Heart left ventricle (tissue), 16 donors: ENCODE measurements around the gene MREG. TPM values are rescaled to one million over a fixed set of nuclear protein-coding genes. Genes with fewer than 3 reads are reported as not detected.
A peak's percentile ranks its signal among the peaks of the same experiment; 100 is the strongest.

ENCODE experiments used
- ATAC-seq, 4 donors: fragments of 200-7000 bp; cut with Tn5 transposase; one replicate each; pipeline ENCODE4 v1.9.1; 2020 to 2022; ENCODE audit warnings: moderate library complexity in 4 of 4, mild to moderate bottlenecking in 3 of 4, moderate number of reproducible peaks in 1 of 4
- DNase-seq, 5 donors: peaks; one replicate each; pipeline ENCODE4 v3.0.0-alpha.2; 2020
- H3K27ac ChIP-seq, 12 donors: fragments of 200-600 bp; sonication (generic) in 4 of 12; one replicate each; pipeline versions ENCODE4 v1.5.0 to v1.8.0; 2016 to 2022; ENCODE audit warnings: mild to moderate bottlenecking in 2 of 12
- H3K27me3 ChIP-seq, 9 donors: fragments of 200-600 bp; sonication (generic) in 2 of 9; one replicate each; pipeline versions ENCODE4 v1.5.1 to v1.8.0; 2016 to 2022; ENCODE audit warnings: mild to moderate bottlenecking in 3 of 9
- H3K36me3 ChIP-seq, 9 donors: fragments of 200-600 bp; sonication (generic) in 2 of 9; one replicate each; pipeline versions ENCODE4 v1.5.0 to v1.8.0; 2018 to 2022; ENCODE audit warnings: mild to moderate bottlenecking in 2 of 9
- H3K4me1 ChIP-seq, 12 donors: fragments of 200-600 bp; sonication (generic) in 4 of 12; one replicate each; pipeline versions ENCODE4 v1.5.0 to v1.8.0; 2016 to 2022; ENCODE audit warnings: mild to moderate bottlenecking in 3 of 12
- H3K4me3 ChIP-seq, 12 donors: fragments of 200-600 bp; sonication (generic) in 4 of 12; one replicate each; pipeline versions ENCODE4 v1.5.0 to v1.8.0; 2017 to 2022; ENCODE audit warnings: mild to moderate bottlenecking in 9 of 12, moderate library complexity in 4 of 12
- H3K9me3 ChIP-seq, 12 donors: fragments of 200-600 bp; sonication (generic) in 4 of 12; one replicate each; pipeline versions ENCODE4 v1.5.0 to v1.8.0; 2016 to 2022; ENCODE audit warnings: mild to moderate bottlenecking in 1 of 12
- POLR2A ChIP-seq, 2 donors: fragments of 450-650 bp; IDR thresholded peaks; one replicate each; pipeline ENCODE4 v1.6.1; 2017; ENCODE audit warnings: antibody characterized with exemption in 2 of 2, mild to moderate bottlenecking in 2 of 2, moderate library complexity in 2 of 2
- WGBS, 4 donors: extraction: QIAGEN DNeasy Blood & Tissue Kit in 2 of 4; methylation state at CpG; one replicate each; pipeline versions ENCODE4 v1.1.5 to v1.1.7; 2013 to 2018; 5-methylcytosine and 5-hydroxymethylcytosine counted together
- intact Hi-C, 10 donors: fragments of 100-400 bp; cut with DNase I; formaldehyde crosslinking; loops; one replicate each; pipeline versions ENCODE4 v1.11.1 to v1.14.2; 2022
- long read RNA-seq, 3 donors: library from polyadenylated mRNA; unstranded; transcript quantifications; one replicate each; pipeline ENCODE4 v2.0.0, GENCODE V29; 2020 to 2021
- polyA plus RNA-seq, 2 donors: library from polyadenylated mRNA; stranded (reverse); fragments of 200-250 nt; gene quantifications; one replicate each; pipeline ENCODE4 v1.2.3, GENCODE V29; 2013
- total RNA-seq, 9 donors: library from RNA; depleted of rRNA in 2 of 9; stranded (reverse); fragments of >200 nt in 2 of 9; fragmentation: NEBNext Ultra II Directional in 3 of 9; extraction: Animal tissue kit (Norgen Biotek cat#: 25700) in 3 of 9; gene quantifications; one replicate each; pipeline versions ENCODE4 v1.1.0 to v1.2.4, GENCODE V29; 2016 to 2023
- TF ChIP-seq, protein P1 (sequence below), 12 donors: fragments of 200-600 bp; sonication (generic) in 4 of 12; IDR thresholded peaks; one replicate each; pipeline versions ENCODE4 v1.5.0 to v1.8.0; 2018 to 2022; ENCODE audit warnings: antibody characterized with exemption in 12 of 12, mild to moderate bottlenecking in 5 of 12
- donor health status: ischemic (EF 13 %, LVEDD 7.1; RV severe dilation, severe dysfunction).
- donor health status: healthy with polysubstance abuse.
- donor health status: DM: no; HTN: yes; CAD: no.
- donor health status: DM: no; HTN: no; CAD: no.
- donor health status: ischemic (EF 25% LVEDD 6.9; RV normal size, moderate dysfunction).
- donor health status: ischemic (EF 25% LVEDD 5.7; RV mildly dilated, moderate dysfunction).
- donor health status: healthy.
- donor health status: DM: yes; HTN: yes; CAD: no.
- donor health status: ischemic (EF 35%, LVEDD 5.7; RV mildly dilated, moderate dysfunction).
- donor health status: nonischemic (EF 11% LVEDD 7.7; RV severe dilation, severe dysfunction).
- donor health status: DM: yes; HTN: yes; CAD: no.
- donor health status: PGD.
- donor health status: ischemic (EF 29% LVEDD 5.4; RV normal size, mild dysfunction).
- donor health status: nonischemic (EF 23%, LVEDD 6.1; RV moderate dilation, normal function).

Gene MREG, protein sequence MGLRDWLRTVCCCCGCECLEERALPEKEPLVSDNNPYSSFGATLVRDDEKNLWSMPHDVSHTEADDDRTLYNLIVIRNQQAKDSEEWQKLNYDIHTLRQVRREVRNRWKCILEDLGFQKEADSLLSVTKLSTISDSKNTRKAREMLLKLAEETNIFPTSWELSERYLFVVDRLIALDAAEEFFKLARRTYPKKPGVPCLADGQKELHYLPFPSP
- total RNA-seq (1 to 10 TPM in 1 of 9 donors, under 1 TPM in 7, not detected in 1; 0.16 to 2.4 (median 0.40) TPM), polyA plus RNA-seq (under 1 TPM; 0.14 to 0.23 TPM)
- long read RNA-seq, donor 1, partial matches to known transcripts = 0 of 2 reads
- long read RNA-seq, donor 1, other reads (novel, unspliced or antisense) = 2 of 2 reads
- long read RNA-seq, donor 2 = 0 reads
- long read RNA-seq, donor 3 = 0 reads

DNA sequence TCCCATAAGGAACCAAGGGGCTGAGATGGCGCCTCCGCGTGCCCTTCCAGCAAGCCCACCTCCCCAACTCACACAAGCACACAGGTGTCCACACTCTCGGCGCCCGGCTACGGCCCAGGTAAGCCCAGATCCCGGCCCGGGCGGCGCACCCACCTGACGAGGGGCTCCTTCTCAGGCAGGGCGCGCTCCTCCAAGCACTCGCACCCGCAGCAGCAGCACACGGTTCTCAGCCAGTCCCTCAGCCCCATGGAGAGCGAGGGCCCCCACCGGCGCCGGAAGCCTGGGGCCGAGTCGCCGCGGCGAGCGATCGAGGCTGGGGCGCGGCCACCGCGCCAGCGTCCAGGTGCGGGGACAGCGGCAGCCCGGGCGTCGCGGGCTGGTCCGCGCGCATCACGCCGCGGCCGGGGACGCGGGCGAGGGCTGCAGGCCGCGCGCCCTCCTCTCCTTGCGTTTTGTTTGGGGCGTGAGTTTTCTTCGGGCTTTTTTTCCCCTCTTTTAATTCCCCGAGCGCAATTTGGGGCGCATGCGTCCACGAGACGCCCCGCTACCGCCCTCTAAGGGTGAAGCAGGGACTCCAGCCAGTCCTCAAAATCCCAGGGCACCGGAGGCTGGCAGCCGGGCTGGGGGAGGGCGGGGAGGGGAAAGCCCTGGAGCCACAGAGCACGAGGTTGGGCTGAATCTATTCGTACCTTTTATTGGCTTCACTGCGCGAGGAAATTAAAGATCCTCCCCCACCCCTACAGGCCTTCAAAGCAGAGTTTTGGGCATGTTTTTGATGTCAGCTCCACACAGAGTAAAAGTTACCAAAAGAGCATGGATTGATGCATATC is at the start of gene MREG:
TSS of gene MREG (minus strand) at position 472 of the 830 bp plus-strand sequence. CDS start at position 248, 224 bp downstream.
- H3K4me3 ChIP-seq = peak within 1 kb of the TSS; percentile 34 to 71 (median 56)
- DNase-seq (peak; percentile 53 to 82 (median 63)), ATAC-seq (peak in 3 of 4 donors; percentile 73 to 91 (median 85))
- peaks cover 0 to 25% (median 7%) of the 10 kb centered on the region in 12 donors for H3K4me1 ChIP-seq
- H3K27me3 ChIP-seq = no peaks in the 10 kb centered on the region
- H3K9me3 ChIP-seq = no peaks in the 10 kb centered on the region
- no peaks in the 10 kb centered on the region for H3K36me3 ChIP-seq
- WGBS, 4 donors = 1 to 2% (median 1%) methylated on average over 35 to 70 of the region's 70 CpGs
- H3K27ac ChIP-seq = no peak within 1 kb of the TSS
- TF ChIP-seq POLR2A (IDR thresholded peaks at IDR 0.05) = no peak
- TF ChIP-seq, protein P1, sequence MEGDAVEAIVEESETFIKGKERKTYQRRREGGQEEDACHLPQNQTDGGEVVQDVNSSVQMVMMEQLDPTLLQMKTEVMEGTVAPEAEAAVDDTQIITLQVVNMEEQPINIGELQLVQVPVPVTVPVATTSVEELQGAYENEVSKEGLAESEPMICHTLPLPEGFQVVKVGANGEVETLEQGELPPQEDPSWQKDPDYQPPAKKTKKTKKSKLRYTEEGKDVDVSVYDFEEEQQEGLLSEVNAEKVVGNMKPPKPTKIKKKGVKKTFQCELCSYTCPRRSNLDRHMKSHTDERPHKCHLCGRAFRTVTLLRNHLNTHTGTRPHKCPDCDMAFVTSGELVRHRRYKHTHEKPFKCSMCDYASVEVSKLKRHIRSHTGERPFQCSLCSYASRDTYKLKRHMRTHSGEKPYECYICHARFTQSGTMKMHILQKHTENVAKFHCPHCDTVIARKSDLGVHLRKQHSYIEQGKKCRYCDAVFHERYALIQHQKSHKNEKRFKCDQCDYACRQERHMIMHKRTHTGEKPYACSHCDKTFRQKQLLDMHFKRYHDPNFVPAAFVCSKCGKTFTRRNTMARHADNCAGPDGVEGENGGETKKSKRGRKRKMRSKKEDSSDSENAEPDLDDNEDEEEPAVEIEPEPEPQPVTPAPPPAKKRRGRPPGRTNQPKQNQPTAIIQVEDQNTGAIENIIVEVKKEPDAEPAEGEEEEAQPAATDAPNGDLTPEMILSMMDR (IDR thresholded peaks at IDR 0.05) = peak; percentile 47 to 74 (median 65)
- intact Hi-C loops = no loop called here

DNA sequence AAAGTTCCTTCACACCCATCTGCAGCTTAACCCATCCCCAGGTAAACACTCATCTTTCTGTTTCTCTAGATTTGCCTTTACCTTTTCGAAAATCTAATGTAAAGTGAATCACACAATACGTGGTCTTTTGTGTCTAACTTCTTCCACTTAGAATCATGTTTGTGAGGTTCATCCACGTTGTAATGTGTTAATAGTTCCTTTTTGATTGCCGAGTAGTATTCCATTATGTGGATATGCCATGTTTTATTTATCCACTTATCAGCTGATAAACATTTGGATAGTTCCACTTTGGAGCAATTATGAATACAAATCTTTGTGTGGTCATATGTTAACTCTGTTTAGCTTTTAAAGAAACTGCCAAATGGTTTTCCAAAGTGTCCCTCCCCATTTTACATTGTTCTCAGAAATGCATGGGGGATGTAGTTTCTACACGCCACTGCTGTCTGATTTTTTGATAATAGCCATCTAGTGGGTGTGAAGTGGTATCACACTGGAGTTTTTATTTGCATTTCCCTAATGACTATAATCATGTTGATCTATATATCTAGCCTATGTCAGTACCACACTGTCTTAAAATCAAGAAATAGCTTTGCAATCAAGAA is 46.0 kb upstream of the MREG start:
- H3K9me3 ChIP-seq = peaks cover 0 to 5% (median 0%) of the 10 kb centered on the region in 12 donors
- peaks cover 0 to 20% (median 4%) of the 10 kb centered on the region in 9 donors for H3K36me3 ChIP-seq
- H3K4me1 ChIP-seq = peaks cover 0 to 5% (median 0%) of the 10 kb centered on the region in 12 donors
- no peak overlapping the region for H3K4me3 ChIP-seq
- no peak for DNase-seq
- WGBS, 4 donors = 95 to 100% (median 97%) methylated on average over 5 of the region's 5 CpGs
- TF ChIP-seq, protein P1 (IDR thresholded peaks at IDR 0.05) = peak in 1 of 12 donors; percentile 13
- TF ChIP-seq POLR2A (IDR thresholded peaks at IDR 0.05) = no peak
- ATAC-seq = no peak
- H3K27me3 ChIP-seq = no peaks in the 10 kb centered on the region
- intact Hi-C loops = no loop called here
- no peak overlapping the region for H3K27ac ChIP-seq

DNA sequence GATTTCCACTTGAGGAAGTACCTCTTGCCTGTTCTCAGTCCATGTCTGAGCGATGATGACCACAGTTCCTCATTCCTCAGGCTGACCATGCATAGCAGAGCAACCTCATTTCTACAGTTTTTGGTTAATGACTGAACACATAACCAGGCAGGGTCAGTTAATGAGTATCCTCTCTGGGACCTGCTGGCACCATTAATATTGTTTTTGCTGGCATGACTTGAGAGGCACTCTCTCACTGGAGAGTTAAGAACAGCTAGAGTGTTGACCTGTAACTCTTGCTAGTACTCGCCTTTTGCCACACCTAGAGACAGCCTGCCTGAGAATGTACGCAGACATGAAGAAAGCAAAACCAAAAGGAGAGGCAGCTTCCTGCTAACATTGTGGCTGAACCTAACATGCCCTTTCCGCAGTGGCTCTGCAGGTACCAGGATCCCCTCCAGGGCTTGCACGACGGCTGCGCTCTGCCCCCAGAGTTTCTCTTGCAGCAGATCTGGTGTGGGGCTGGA is 44.4 kb upstream of the MREG start:
- peaks cover 0 to 9% (median 0%) of the 10 kb centered on the region in 9 donors for H3K36me3 ChIP-seq
- H3K4me3 ChIP-seq = peak overlapping the region in 1 of 12 donors; percentile 23
- no peaks in the 10 kb centered on the region for H3K27me3 ChIP-seq
- TF ChIP-seq POLR2A (IDR thresholded peaks at IDR 0.05) = no peak
- TF ChIP-seq, protein P1 (IDR thresholded peaks at IDR 0.05) = no peak
- intact Hi-C loops = no loop called here
- no peak for DNase-seq
- H3K27ac ChIP-seq = peak overlapping the region in 1 of 12 donors; percentile 61
- peaks cover 0 to 5% (median 0%) of the 10 kb centered on the region in 12 donors for H3K9me3 ChIP-seq
- WGBS, 4 donors = 74 to 86% (median 82%) methylated on average over 7 of the region's 7 CpGs
- ATAC-seq = peak in 1 of 4 donors; percentile 60
- peaks cover 0 to 5% (median 0%) of the 10 kb centered on the region in 12 donors for H3K4me1 ChIP-seq
